ENCODE data around the gene DNAJC18. TPM values are rescaled to one million over a fixed set of nuclear protein-coding genes. Genes with fewer than 3 reads are reported as not detected.

DNAJC18 gene
- total RNA-seq, 1 experiment from 2014 or later: 4.4 TPM

- no peak overlapping the region for H2AFZ ChIP-seq (ENCODE audit: low read length)
- ATAC-seq (no peak), DNase-seq (no peak)
- H3K4me1 ChIP-seq (ENCODE audit: insufficient read depth, low read length): peaks cover 4% of the 10 kb centered on the region; the same call in 1 of the 2 replicates
- H4K20me1 ChIP-seq (ENCODE audit: low read length): no peaks in the 10 kb centered on the region
- BruUV-seq (replicated peaks): no TSS peak
- ChIA-PET POLR2A (ENCODE audit: unreplicated experiment) (no interaction called here), CTCF (no interaction called here)
- no peaks in the 10 kb centered on the region for H3F3A ChIP-seq (ENCODE audit: low read length, unreplicated experiment)
- H3K36me3 ChIP-seq (ENCODE audit: low read depth, low read length): no peaks in the 10 kb centered on the region
- TF ChIP-seq CTCF (conservative IDR thresholded peaks at IDR 0.05; ENCODE audit: low read depth, low read length) (no peak), EZH2phosphoT487 (IDR thresholded peaks at IDR 0.05; ENCODE audit: borderline replicate concordance, low read length) (no peak), EZH2 (IDR thresholded peaks at IDR 0.05; ENCODE audit: low read length, unreplicated experiment) (no peak)
- H3K9me3 ChIP-seq (ENCODE audit: low read length): no peaks in the 10 kb centered on the region
- H3K79me2 ChIP-seq (ENCODE audit: low read length): no peaks in the 10 kb centered on the region
- no peak overlapping the region for H3K9ac ChIP-seq (ENCODE audit: low read length)
- H3K9me2 ChIP-seq (replicated peaks; ENCODE audit: low read length): no peaks in the 10 kb centered on the region
- H3K27me3 ChIP-seq (ENCODE audit: low read length): no peaks in the 10 kb centered on the region
- H3K27ac ChIP-seq (ENCODE audit: low read length): no peak overlapping the region
- H3K4me3 ChIP-seq (ENCODE audit: low read length): no peak overlapping the region
- intact Hi-C loops (cut with micrococcal nuclease): no loop called here
- no peak overlapping the region for H3K4me2 ChIP-seq (ENCODE audit: low read length)
These were observed 57.2 kb downstream of the DNAJC18 start for GRCh38 chr5:139381837-139382761.

- POLR2A ChIA-PET (ENCODE audit: unreplicated experiment): no interaction called here
- intact Hi-C loops (cut with micrococcal nuclease): no loop called here
These were observed 59.5 kb downstream of the DNAJC18 start for GRCh38 chr5:139379626-139380449.

More at GRCh38 chr5:139379626-139380449, 59.5 kb downstream of the DNAJC18 start:
- no TSS peak for BruUV-seq (replicated peaks)
- H3K79me2 ChIP-seq (ENCODE audit: low read length): no peaks in the 10 kb centered on the region
- no peak overlapping the region for H3K4me2 ChIP-seq (ENCODE audit: low read length)
- peaks cover 7% of the 10 kb centered on the region for H3K4me1 ChIP-seq (ENCODE audit: insufficient read depth, low read length)
- no peaks in the 10 kb centered on the region for H3K36me3 ChIP-seq (ENCODE audit: low read depth, low read length)
- H3K9ac ChIP-seq (ENCODE audit: low read length): no peak overlapping the region
- no peak overlapping the region for H3K4me3 ChIP-seq (ENCODE audit: low read length)
- ATAC-seq: no peak
- H3K9me3 ChIP-seq (ENCODE audit: low read length): no peaks in the 10 kb centered on the region
- H3F3A ChIP-seq (ENCODE audit: low read length, unreplicated experiment): no peaks in the 10 kb centered on the region
- no peak overlapping the region for H2AFZ ChIP-seq (ENCODE audit: low read length)
- no peak for DNase-seq
- H4K20me1 ChIP-seq (ENCODE audit: low read length): no peaks in the 10 kb centered on the region
- H3K27me3 ChIP-seq (ENCODE audit: low read length): no peaks in the 10 kb centered on the region
- H3K27ac ChIP-seq (ENCODE audit: low read length): no peak overlapping the region
- CTCF ChIA-PET: no interaction called here
- TF ChIP-seq CTCF (conservative IDR thresholded peaks at IDR 0.05; ENCODE audit: low read depth, low read length) (no peak), EZH2phosphoT487 (IDR thresholded peaks at IDR 0.05; ENCODE audit: borderline replicate concordance, low read length) (no peak), EZH2 (IDR thresholded peaks at IDR 0.05; ENCODE audit: low read length, unreplicated experiment) (no peak)
- H3K9me2 ChIP-seq (replicated peaks; ENCODE audit: low read length): no peaks in the 10 kb centered on the region

Data from PC-3 (cell line).